GM19035 (cell line): ENCODE measurements around the gene GNPNAT1.
"Not testable (repeated sequence)": the region's sequence is repeated elsewhere in the genome, so short reads cannot be mapped to it uniquely, and the experiment has no call there.

Experiments used
- ATAC-seq: cut with Tn5 transposase; IDR thresholded peaks from one replicate; pipeline ENCODE4 v1.9.1; 2021; ENCODE audit not compliant: unreplicated experiment

GNPNAT1 gene

GRCh38 chr14:52790011-52790755 lies 1.2 kb downstream of the GNPNAT1 start:
- no peak for ATAC-seq

GRCh38 chr14:52789118-52789517 lies 2.3 kb downstream of the GNPNAT1 start:
- ATAC-seq = no peak

- no peak for ATAC-seq
These were observed 4.5 kb downstream of the GNPNAT1 start for GRCh38 chr14:52786887-52787286.

GRCh38 chr14:52783206-52783605 lies 8.2 kb downstream of the GNPNAT1 start:
- no peak for ATAC-seq

GRCh38 chr14:52781629-52782028 lies 9.8 kb downstream of the GNPNAT1 start:
- no peak for ATAC-seq

- no peak for ATAC-seq
These were observed 10.5 kb downstream of the GNPNAT1 start for GRCh38 chr14:52780893-52781292.

GRCh38 chr14:52778702-52779101 lies 12.7 kb downstream of the GNPNAT1 start:
- ATAC-seq = no peak

- no peak for ATAC-seq
These were observed 14.6 kb downstream of the GNPNAT1 start for GRCh38 chr14:52776816-52777215.

GRCh38 chr14:52769887-52770286 lies 21.5 kb downstream of the GNPNAT1 start:
- no peak for ATAC-seq

GRCh38 chr14:52767058-52767833 lies 24.2 kb downstream of the GNPNAT1 start:
- ATAC-seq = no peak

GRCh38 chr14:52762923-52763322 lies 28.5 kb downstream of the GNPNAT1 start:
- ATAC-seq = not testable (repeated sequence)

- no peak for ATAC-seq
These were observed 32.3 kb downstream of the GNPNAT1 start for GRCh38 chr14:52759145-52759544.

GRCh38 chr14:52755607-52756316 lies 35.6 kb downstream of the GNPNAT1 start:
- no peak for ATAC-seq

GRCh38 chr14:52748647-52749292 lies 42.6 kb downstream of the GNPNAT1 start:
- ATAC-seq = no peak

GRCh38 chr14:52741865-52742264 lies 49.5 kb downstream of the GNPNAT1 start:
- ATAC-seq = no peak

GRCh38 chr14:52740751-52741150 lies 50.7 kb downstream of the GNPNAT1 start:
- no peak for ATAC-seq

- ATAC-seq = no peak
These were observed 53.0 kb downstream of the GNPNAT1 start for GRCh38 chr14:52738409-52738808.

GRCh38 chr14:52735921-52736489 lies 55.4 kb downstream of the GNPNAT1 start:
- no peak for ATAC-seq

- ATAC-seq = no peak
These were observed 57.6 kb downstream of the GNPNAT1 start for GRCh38 chr14:52733824-52734223.

GRCh38 chr14:52730709-52731111 lies 60.7 kb downstream of the GNPNAT1 start:
- ATAC-seq = no peak
